GM18951 (cell line): ENCODE results near the gene FJX1.

ENCODE experiments used
- POLR2A ChIP-seq: IDR thresholded peaks from 4 replicates; pipeline ENCODE4 v1.6.1; 2011; ENCODE audit warnings: mild to moderate bottlenecking; ENCODE audit not compliant: insufficient read length, insufficient read depth; ENCODE audit errors: extremely low read depth
- in situ Hi-C: fragments of 300-500 bp; cut with MboI; formaldehyde crosslinking; loops from one replicate; pipeline ENCODE4 v1.12.0; 2022; ENCODE audit warnings: low sequenced_read_pairs, mixed read lengths, inconsistent platforms; ENCODE audit not compliant: unreplicated experiment

FJX1 gene

DNA sequence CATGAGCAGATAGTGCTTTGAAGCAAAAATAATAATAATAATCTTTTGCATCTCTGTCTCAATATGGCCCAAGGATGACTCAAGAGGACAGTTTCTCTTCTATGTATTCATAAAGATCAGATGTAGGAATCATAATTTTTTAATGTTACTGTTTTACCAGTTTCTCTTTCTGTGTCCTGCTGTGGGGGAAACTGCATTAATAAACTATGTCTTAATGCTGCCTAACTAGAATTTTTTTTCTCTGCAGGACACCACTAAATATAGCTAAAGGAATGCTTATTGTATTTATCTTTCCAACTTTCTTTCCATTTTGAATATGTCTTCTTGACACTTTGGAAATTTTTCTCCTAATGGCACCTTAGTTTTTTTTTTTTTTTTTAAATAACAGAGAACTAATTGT, 6.5 kb downstream of the FJX1 start:
- no peak for TF ChIP-seq POLR2A
- in situ Hi-C loops = loop anchor here (25.0 kb wide), 2 partner anchors 188 to 438 kb away; no protein-coding TSS in a partner anchor

DNA sequence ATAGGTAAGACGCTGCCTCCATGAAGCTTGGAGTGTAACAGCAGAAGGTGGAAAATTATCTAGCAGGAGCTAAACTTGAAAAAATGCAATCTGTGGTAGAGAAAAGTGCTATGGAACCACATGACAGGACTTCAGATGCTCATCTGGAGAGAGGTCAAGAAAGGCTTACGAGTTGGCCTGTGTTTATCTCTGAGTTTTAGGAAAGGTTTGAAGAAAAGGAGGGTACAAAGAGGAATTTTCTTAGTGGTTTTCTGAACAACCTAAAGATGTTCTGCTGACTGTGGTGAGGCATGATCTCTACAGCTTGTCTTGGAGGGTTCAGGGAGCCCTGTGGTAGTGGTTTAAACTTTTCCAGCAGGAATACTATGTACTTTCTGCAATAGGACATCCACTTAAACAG, 8.2 kb downstream of the FJX1 start:
- in situ Hi-C loops = no loop called here
- no peak for TF ChIP-seq POLR2A

DNA sequence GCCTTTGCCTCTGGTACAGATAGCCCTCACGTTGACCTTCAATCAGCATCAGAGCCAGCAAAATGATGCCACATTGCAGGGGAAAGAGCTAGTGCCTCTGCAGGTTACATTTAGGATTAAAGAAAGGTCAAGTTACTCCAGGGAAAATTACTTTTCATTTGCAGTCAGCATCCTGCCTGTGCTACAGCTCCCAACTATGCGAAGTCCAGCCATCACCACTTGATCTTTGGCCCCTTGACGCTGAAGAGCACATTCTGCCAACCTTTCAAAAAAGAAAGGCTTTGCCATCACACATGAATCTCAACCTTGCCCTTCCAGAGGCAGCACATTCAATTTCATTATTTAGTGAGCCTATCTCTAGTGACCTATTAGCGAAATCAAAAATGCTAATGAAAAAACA, 11.3 kb downstream of the FJX1 start:
- in situ Hi-C loops = no loop called here
- TF ChIP-seq POLR2A = no peak

DNA sequence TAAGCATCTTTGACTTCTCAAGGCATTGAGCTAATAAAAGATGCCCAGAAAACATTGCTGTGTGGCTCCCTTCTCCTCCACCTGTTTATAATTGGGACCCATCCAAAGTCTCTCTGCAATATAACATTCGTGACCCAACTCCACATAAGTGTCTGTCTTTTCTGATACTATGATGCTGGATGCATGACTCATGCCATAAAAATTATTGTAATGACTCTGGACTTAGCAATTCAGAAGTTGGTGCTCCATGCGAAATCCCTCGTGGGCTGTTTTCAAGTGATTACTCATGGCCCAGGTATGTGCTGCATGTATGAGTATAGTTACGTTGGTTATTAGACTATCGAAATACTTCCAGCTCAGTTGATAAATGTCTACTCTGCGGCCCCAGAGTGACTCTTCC, 11.7 kb downstream of the FJX1 start:
- in situ Hi-C loops = no loop called here
- no peak for TF ChIP-seq POLR2A

DNA sequence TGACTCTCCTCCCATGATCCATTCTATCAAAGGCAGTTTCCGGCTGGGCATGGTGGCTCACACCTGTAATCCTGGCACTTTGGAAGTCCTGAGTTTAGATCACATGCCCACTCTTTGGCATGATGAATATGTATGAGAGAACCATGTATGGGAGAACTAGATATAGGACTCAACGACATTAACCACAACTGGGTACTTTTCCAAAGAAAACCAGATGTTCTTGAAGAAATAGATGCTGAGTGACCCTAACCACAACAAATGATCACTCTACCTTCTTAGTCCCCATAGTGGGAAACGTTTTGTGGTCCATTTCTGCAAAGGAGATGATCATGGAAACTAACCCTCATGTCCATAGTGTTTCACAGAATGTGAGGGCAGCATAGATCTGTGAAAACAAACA, 13.6 kb downstream of the FJX1 start:
- TF ChIP-seq POLR2A = no peak
- in situ Hi-C loops = no loop called here

DNA sequence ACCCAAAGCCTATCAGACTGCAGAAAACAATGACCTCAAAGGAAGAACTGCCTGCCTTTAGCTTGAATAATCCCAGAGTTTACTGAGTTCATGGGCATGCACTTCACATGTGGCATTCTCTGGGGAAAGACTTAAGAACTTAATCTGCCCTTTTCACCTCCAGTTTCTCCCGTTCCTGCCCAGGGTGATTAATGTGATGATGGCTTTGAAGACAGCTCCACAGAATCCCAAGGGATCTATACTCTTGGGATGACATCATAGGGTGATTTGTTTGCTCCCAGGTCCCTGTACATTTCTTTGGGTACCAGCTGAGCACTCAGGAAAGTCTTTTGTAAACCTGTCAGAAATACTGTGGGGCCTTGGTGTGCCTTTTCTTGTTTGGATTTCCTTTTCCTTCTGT, 14.0 kb downstream of the FJX1 start:
- in situ Hi-C loops = no loop called here
- TF ChIP-seq POLR2A = no peak

DNA sequence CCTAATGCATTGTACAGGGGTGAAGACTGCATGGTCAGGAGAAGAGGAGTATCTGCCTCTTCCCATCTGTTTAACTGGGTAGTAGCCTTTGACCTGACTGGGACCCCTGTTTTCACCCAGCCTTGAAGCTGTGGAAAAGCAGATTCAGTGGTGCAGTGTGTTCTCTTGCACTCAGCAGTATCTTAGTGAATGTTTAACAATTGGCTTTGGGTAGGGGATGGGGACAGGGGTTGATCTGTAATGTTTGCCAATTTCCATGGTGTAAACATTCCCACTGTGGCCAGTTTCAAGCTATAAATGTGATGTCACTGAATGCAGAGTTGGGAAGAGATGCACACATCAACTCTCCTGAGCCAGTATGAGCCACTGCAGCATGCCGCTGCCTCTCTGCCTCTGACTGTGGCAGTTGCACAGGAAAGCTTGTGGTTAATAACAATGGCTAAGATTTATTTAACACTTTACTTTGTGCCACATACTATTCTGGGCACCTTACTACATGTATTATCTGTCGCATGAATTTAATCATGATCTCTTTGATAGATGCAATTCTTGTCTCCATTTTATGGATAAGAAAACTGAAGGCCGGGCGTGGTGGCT, 15.7 kb downstream of the FJX1 start:
- in situ Hi-C loops = no loop called here

DNA sequence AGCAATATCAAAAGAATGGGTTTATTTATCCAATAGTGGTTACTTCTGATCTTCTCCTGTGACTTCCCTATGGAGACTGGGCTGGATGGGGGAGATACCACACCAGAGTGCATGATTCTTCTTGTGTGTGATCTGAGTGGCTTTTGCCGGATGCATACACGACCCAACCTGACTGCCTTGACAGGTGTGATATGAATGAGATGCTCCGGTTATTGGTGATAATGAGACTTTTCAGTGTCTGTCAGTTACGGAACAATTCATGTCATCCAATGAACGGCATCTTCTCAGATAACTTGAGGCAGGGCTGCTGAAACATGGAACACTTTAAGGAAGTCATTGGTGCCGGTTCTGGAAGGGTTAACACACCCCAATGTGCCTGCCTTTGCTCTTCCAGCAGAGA, 17.7 kb downstream of the FJX1 start:
- in situ Hi-C loops = no loop called here
- TF ChIP-seq POLR2A = no peak

More for the DNA sequence above, 15.7 kb downstream of the FJX1 start:
- no peak for TF ChIP-seq POLR2A

DNA sequence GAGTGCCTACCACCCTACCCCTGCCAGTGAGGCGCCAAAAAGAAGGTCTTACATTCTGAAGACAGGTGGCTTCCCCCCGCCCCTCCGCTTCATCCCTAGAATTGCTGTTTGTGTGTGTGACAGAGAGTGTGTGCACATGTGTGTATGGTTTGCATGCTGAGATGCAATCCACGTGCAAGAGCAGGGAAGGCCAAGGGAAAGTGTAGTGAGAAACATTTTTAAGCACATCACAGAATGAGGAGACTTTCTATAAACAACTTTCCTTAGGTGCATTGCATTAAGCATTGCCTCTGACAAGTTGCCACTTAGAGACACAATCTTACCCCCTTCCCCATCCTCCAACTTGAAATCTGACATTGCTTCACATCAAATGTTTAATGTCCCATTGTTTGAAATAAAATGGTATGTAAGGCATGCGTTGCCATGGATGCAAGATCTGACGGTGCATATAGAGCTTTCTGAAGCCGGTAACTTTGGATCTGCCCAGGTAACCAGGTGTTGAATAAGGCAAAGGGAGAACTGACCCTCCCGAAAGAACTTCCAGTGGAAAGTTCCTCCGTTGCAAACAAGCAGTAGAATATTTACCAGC, 21.4 kb downstream of the FJX1 start:
- TF ChIP-seq POLR2A = no peak
- in situ Hi-C loops = no loop called here

DNA sequence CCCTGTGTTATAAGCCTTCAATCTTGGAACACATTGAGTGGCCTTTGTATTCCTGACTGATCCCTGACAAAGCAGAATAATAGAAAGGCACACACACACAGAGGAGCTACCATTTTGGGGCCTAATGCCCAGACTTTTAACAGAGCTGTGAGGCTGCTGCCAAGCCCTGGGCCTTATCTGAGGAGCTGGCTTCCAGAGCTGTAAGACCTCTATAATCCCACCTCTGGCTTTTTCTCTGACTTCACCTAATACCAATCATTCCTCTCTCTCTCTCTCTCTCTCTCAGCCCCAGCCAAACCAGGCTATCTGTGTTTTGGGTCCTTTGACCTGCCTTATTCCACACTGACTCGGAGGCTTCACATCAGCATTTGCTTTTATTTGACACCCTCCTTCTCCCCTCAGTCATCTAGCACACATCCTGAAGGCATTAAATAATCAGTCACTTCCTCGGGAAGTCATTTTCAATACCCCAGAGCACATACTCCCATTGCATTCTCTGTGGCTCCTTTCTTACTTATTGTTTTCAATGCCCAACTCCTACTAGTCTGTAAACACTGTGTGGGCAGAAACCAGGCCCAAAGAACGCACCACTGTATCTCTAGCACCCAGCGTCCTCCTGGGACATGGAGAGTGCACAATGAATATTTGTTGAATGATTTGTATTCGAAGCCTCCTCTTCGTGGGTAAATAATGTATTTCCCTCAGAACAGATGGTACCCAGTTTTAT, 23.1 kb downstream of the FJX1 start:
- in situ Hi-C loops = no loop called here
- TF ChIP-seq POLR2A = no peak

DNA sequence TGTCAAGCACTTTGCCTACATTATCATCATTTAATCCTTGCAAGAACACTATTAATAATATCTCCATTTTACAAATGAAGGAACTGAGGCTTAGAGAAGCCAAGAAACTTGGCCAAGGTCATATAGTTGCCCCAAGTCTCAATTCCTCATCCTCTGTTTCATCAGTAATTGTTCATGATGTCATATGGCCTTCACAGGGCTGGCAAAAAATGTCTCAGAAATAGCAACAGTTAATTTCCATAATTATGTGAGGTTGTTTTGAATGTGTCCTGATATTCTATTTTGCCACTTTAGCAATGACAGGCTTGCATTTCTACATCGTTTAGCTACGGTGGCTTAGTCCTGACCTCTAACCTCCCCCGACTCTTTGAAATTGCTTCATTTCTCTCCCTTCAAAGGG, 23.7 kb downstream of the FJX1 start:
- TF ChIP-seq POLR2A = no peak
- in situ Hi-C loops = no loop called here

DNA sequence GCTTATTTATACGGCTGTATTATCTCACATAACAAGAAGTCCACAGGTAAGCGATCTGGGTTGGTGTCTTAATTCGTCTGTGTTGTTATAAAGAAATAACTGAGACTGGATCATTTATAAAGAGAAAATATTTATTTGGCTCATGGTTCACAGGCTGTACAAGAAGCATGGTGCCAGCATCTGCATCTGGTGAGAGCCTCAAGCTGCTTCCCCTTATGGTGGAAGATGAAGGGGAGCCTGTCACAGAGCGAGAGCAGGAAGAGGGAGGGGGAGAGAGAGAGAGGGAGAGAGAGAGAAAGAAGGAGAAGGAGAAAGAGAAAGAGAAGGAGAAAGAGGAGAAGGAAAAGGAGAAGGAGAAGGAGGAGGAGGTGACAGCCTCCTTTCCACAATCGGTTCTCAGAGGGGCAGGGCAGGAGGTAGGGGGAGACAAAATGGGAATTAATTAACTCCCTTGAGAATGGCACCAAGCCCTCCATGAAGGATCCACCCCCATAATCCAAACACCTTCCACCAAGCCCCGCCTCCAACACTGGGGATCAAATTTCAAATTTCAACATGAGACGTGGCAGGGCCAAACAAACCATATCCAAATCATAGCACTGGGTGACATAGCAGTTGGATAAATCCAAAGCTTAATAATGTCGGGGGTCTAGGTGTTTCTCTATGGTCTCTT, 29.3 kb downstream of the FJX1 start:
- no peak for TF ChIP-seq POLR2A
- in situ Hi-C loops = no loop called here

DNA sequence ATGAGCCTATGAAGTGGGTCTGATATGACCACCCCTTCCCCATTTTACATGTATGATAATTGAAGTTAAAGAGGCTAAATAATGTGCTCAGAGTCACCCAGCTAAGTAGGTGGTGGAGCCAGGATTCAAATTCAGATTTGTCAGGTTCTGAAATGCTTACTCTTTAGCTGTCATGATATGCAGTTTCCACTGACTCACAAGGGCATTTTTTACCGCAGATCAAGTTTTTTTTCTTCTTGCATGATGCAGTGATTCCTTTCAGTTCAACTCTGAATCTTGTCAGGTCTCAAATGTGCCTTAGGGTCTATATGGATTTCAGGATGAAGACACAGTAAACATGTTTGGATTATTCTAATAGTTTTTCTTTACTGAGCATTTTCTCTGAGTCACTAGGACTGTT, 31.7 kb downstream of the FJX1 start:
- no peak for TF ChIP-seq POLR2A
- in situ Hi-C loops = no loop called here
